OCI-LY7 (cell line): ENCODE measurements around the gene FARSA. TPM values are rescaled to one million over a fixed set of nuclear protein-coding genes. Genes with fewer than 3 reads are reported as not detected.

Experiments used
- BruUV-seq: library from RNA; stranded (reverse); fragments of 400-500 nt; replicated peaks from 2 replicates; lab custom pipeline; 2021; lab: Mats Ljungman, UMichigan
- CTCF ChIA-PET: fragments of 300-600 bp; sonication (Branson Sonifier 250); formaldehyde crosslinking; loops from one replicate; lab custom pipeline; 2022; ENCODE audit warnings: antibody characterized with exemption; ENCODE audit not compliant: unreplicated experiment; lab: Charles Lee
- POLR2A ChIA-PET: fragments of 300-600 bp; sonication (Branson Sonifier 250); formaldehyde crosslinking; loops from one replicate; lab custom pipeline; 2022; ENCODE audit warnings: antibody characterized with exemption; lab: Charles Lee
- DNase-seq: peaks from one replicate; pipeline ENCODE4 v3.0.0-alpha.2; 2015; ENCODE audit warnings: low spot score
- H2AFZ ChIP-seq: fragments of 200-600 bp; sonication (generic), shearing (Covaris generic); 2 replicates; pipeline ENCODE4 v1.6.1; 2014; ENCODE audit warnings: mild to moderate bottlenecking, antibody characterized with exemption, low read length, moderate library complexity
- H3K27ac ChIP-seq: fragments of 200-600 bp; sonication (generic); 2 replicates; pipeline ENCODE4 v1.5.1; 2014; ENCODE audit warnings: mixed run types, low read depth, mild to moderate bottlenecking, moderate library complexity, low read length, inconsistent platforms; ENCODE audit not compliant: poor library complexity, severe bottlenecking
- H3K36me3 ChIP-seq: fragments of 200-600 bp; sonication (generic); 2 replicates; pipeline ENCODE4 v1.6.1; 2014; ENCODE audit warnings: mild to moderate bottlenecking, antibody characterized with exemption, low read length, moderate library complexity, mixed read lengths; ENCODE audit not compliant: insufficient read depth
- H3K4me1 ChIP-seq: fragments of 200-600 bp; sonication (generic); 2 replicates; pipeline ENCODE4 v1.5.1; 2014; ENCODE audit warnings: mild to moderate bottlenecking, low read length; ENCODE audit not compliant: insufficient read depth, poor library complexity, severe bottlenecking
- H3K4me2 ChIP-seq: fragments of 200-600 bp; sonication (generic); 2 replicates; pipeline ENCODE4 v1.6.1; 2014; ENCODE audit warnings: mild to moderate bottlenecking, low read length
- H3K4me3 ChIP-seq: fragments of 200-600 bp; sonication (generic); 2 replicates; pipeline ENCODE4 v1.5.1; 2014; ENCODE audit warnings: mild to moderate bottlenecking, low read depth, low read length; ENCODE audit not compliant: poor library complexity, severe bottlenecking
- H3K79me2 ChIP-seq: fragments of 200-600 bp; sonication (generic); 2 replicates; pipeline ENCODE4 v1.6.1; 2016; ENCODE audit warnings: low read depth, mild to moderate bottlenecking, low read length, moderate library complexity, mixed read lengths; ENCODE audit not compliant: insufficient read depth
- H3K9me2 ChIP-seq: fragments of 200-600 bp; sonication (generic); 2 replicates; pipeline ENCODE4 v1.6.1; 2016; ENCODE audit warnings: mild to moderate bottlenecking, low read length, mixed read lengths; ENCODE audit not compliant: insufficient read depth
- H3K9me3 ChIP-seq: fragments of 200-600 bp; sonication (generic); 2 replicates; pipeline ENCODE4 v1.6.1; 2014; ENCODE audit warnings: mild to moderate bottlenecking, mixed run types, low read length, mixed read lengths
- H4K20me1 ChIP-seq: fragments of 200-600 bp; sonication (generic); 2 replicates; pipeline ENCODE4 v1.6.1; 2014; ENCODE audit warnings: mild to moderate bottlenecking, antibody characterized with exemption, low read length, moderate library complexity, mixed read lengths; ENCODE audit not compliant: insufficient read depth
- CTCF ChIP-seq: fragments of 200-600 bp; sonication (generic); conservative IDR thresholded peaks from 2 replicates; pipeline ENCODE4 v1.5.1; 2014; ENCODE audit warnings: mild to moderate bottlenecking, antibody characterized with exemption, low read length, moderate library complexity, mixed read lengths
- EZH2phosphoT487 ChIP-seq: fragments of 200-600 bp; sonication (generic); IDR thresholded peaks from 2 replicates; pipeline ENCODE4 v1.6.1; 2018; ENCODE audit warnings: low read depth, borderline replicate concordance, mild to moderate bottlenecking, mixed run types, antibody characterized with exemption, low read length, moderate library complexity, mixed read lengths
- intact Hi-C: fragments of 100-400 bp; cut with micrococcal nuclease; formaldehyde crosslinking; loops from one replicate; pipeline ENCODE4 v1.10.0; 2022; ENCODE audit not compliant: unreplicated experiment
- total RNA-seq, 2 experiments: library from RNA; depleted of rRNA in 1 of 2; stranded (reverse); fragments of >200 nt in 1 of 2; shearing (Covaris generic) in 1 of 2; gene quantifications; 2 replicates each; pipeline ENCODE4 v1.2.3, GENCODE V29; 2014 to 2022

The FARSA gene
- total RNA-seq, 2 experiments from 2014 or later, result 117 to 135 TPM

- Histone ChIP-seq H3K9me3 (no peaks in the 10 kb centered on the region), H3K4me2 (peak overlapping the region; percentile 95), H4K20me1 (peaks cover 14% of the 10 kb centered on the region; the same call in 1 of the 2 replicates), H3K36me3 (peaks cover 90% of the 10 kb centered on the region), H2AFZ (no peak overlapping the region), H3K4me1 (peaks cover 50% of the 10 kb centered on the region), H3K79me2 (peaks cover 36% of the 10 kb centered on the region), H3K4me3 (peak overlapping the region; percentile 88), H3K9me2 (no peaks in the 10 kb centered on the region), H3K27ac (peak overlapping the region; percentile 64)
- intact Hi-C loops, result no loop called here
- TF ChIP-seq CTCF (no peak), EZH2phosphoT487 (no peak)
- no TSS peak for BruUV-seq
- DNase-seq, result peak; percentile 67
- ChIA-PET POLR2A (interaction anchor here (0.9 to 1.1 kb wide), 3 partner anchors 10 to 209 kb away, joined by 3 to 4 read pairs (median 4); no protein-coding TSS in a partner anchor), CTCF (no interaction called here)
Observed at GRCh38 chr19:12946092-12946721, 12.7 kb upstream of the FARSA start.

- POLR2A ChIA-PET, result no interaction called here
- Histone ChIP-seq H2AFZ (no peak within 1 kb of the TSS), H3K27ac (peak within 1 kb of the TSS; percentile 64), H3K9me2 (no peaks in the 10 kb centered on the region), H3K79me2 (peaks cover 42% of the 10 kb centered on the region), H3K4me3 (peak within 1 kb of the TSS; percentile 88), H4K20me1 (peaks cover 17% of the 10 kb centered on the region), H3K4me1 (peaks cover 56% of the 10 kb centered on the region), H3K4me2 (peak within 1 kb of the TSS; percentile 95), H3K36me3 (peaks cover 90% of the 10 kb centered on the region), H3K9me3 (no peaks in the 10 kb centered on the region)
- CTCF ChIA-PET, result no interaction called here
- intact Hi-C loops, result no loop called here
- no TSS peak for BruUV-seq
- TF ChIP-seq EZH2phosphoT487, result no peak
- no peak for TF ChIP-seq CTCF
- peak; percentile 99 for DNase-seq
Observed at GRCh38 chr19:12945479-12946091, 12.1 kb upstream of the FARSA start, which contains the start of gene RAD23A. TSS of gene RAD23A (plus strand) at chr19:12945862. CDS start at chr19:12945949, 87 bp downstream.
